ENCODE data around the gene MS4A6E. TPM values are rescaled to one million over a fixed set of nuclear protein-coding genes. Genes with fewer than 3 reads are reported as not detected.
"Not testable (repeated sequence)": the region's sequence is repeated elsewhere in the genome, so short reads cannot be mapped to it uniquely, and the experiment has no call there.

The MS4A6E gene
- total and polyA plus RNA-seq, 9 donors: 1.3 TPM; not detected in 8

DNA sequence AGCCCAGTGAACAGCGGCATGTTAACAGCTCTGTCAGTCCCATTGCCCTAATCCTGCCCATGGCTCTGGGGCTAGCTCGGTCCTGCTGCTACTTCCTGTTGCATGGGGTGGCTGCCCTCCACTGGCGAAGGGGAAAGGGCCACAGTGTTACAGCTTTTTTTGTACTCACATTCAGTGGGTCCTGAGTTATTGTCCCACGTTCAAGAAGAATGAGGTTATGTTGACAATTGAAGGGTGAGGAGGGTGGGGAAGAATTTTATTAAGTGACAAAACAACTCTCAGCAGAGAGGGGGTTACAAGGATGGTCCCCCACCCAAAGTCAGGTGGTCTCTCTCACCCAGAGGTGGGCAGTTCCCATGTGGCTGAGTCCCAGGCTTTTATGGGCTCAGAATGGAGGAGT is 33.6 kb downstream of the MS4A6E start:
- H3K36me3 ChIP-seq: no peaks in the 10 kb centered on the region
- H3K4me1 ChIP-seq (ENCODE audit: insufficient read depth): no peaks in the 10 kb centered on the region
- TF ChIP-seq, protein P1, sequence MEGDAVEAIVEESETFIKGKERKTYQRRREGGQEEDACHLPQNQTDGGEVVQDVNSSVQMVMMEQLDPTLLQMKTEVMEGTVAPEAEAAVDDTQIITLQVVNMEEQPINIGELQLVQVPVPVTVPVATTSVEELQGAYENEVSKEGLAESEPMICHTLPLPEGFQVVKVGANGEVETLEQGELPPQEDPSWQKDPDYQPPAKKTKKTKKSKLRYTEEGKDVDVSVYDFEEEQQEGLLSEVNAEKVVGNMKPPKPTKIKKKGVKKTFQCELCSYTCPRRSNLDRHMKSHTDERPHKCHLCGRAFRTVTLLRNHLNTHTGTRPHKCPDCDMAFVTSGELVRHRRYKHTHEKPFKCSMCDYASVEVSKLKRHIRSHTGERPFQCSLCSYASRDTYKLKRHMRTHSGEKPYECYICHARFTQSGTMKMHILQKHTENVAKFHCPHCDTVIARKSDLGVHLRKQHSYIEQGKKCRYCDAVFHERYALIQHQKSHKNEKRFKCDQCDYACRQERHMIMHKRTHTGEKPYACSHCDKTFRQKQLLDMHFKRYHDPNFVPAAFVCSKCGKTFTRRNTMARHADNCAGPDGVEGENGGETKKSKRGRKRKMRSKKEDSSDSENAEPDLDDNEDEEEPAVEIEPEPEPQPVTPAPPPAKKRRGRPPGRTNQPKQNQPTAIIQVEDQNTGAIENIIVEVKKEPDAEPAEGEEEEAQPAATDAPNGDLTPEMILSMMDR (IDR thresholded peaks at IDR 0.05): no peak
- TF ChIP-seq EP300 (IDR thresholded peaks at IDR 0.05): no peak
- TF ChIP-seq POLR2A (IDR thresholded peaks at IDR 0.05): no peak
- H3K9me3 ChIP-seq: peaks cover 0 to 10% of the 10 kb centered on the region in 2 donors
- no peak for DNase-seq
- WGBS, 3 donors: 65 to 87% (median 87%) methylated on average over 4 of the region's 4 CpGs
- H3K4me3 ChIP-seq: no peak overlapping the region
- H3K27ac ChIP-seq: no peak overlapping the region
- intact Hi-C loops (cut with DNase I): no loop called here
- no peaks in the 10 kb centered on the region for H3K27me3 ChIP-seq

DNA sequence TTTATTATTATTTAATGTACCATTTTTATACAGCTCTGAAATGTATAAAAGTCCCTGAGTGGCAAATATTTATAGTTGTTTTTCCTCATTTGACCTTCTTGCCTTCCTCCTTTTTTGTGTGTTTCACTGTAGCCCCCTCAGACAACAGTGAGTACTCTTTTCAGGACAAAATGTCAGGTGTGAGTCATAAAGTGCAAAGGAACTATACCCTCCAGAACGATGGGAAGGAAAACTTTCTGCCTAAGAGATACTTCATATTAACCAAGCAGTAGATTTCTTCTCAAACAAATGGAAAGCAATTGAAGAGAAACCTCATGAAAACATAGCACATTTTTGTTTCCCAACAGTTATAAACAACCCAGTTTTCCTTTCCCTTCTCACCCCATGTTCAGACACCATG is 35.2 kb downstream of the MS4A6E start:
- intact Hi-C loops (cut with DNase I): no loop called here
- TF ChIP-seq, protein P1 (IDR thresholded peaks at IDR 0.05): no peak
- TF ChIP-seq POLR2A (IDR thresholded peaks at IDR 0.05): no peak
- WGBS, 3 donors: 0 to 27% (median 4%) methylated on average over 1 of the region's 1 CpG

DNA sequence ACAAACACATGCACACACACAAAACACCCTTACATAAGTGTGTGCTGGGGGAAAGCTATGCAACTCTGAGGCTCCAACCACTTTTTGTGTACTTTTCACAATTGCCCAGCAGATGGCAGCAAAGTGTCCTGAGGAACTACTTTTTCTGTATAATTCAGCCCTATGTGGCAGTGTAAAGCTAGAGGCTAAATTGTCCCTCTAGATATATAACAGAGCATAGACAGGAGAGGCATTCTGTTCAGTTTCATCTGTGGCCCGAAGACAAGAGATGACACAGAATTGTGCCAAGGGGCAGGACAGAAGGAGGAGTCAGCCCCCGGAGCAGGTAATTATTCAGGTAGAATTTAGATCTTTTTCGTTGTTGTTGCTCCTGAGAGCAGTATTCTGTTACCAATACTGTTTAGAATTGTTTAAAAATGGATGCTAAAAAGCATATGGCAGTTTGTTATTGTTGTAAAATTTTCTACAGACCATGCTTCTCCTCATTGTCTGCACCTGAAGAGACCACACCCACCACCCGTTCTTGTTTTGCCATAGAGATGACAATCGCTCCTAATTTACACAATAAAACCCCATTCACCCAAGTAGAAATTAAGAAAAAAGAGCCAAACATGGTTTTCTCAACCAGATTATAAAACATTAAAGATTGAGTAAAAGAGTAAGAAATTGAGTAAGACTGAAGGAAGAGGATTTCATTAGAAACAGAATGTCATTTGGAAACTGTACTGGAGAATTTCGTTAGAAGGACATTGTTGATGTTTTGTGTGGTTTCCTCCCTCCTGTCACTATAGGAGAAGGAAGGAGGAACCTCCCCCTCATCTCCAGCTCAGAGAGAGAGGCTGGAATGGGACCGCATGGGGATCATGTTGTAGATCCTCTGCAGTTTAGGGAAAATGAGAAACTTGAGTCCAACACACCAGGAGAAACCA is 36.8 kb downstream of the MS4A6E start:
- Histone ChIP-seq H3K27me3 (no peaks in the 10 kb centered on the region), H3K27ac (no peak overlapping the region), H3K4me3 (no peak overlapping the region), H3K36me3 (no peaks in the 10 kb centered on the region), H3K9me3 (peaks cover 0 to 10% of the 10 kb centered on the region in 2 donors), H3K4me1 (ENCODE audit: insufficient read depth) (no peaks in the 10 kb centered on the region)
- intact Hi-C loops (cut with DNase I): no loop called here
- DNase-seq: peak in 3 of 5 donors; percentile 12 to 31 (median 21)
- 47 to 52% (median 50%) methylated on average over 7 of the region's 7 CpGs for WGBS, 3 donors
- TF ChIP-seq POLR2A (IDR thresholded peaks at IDR 0.05) (no peak), EP300 (IDR thresholded peaks at IDR 0.05) (no peak)
- TF ChIP-seq, protein P1 (IDR thresholded peaks at IDR 0.05): no peak

More for the DNA sequence above, 35.2 kb downstream of the MS4A6E start:
- H3K27me3 ChIP-seq: no peaks in the 10 kb centered on the region
- DNase-seq: no peak
- H3K27ac ChIP-seq: no peak overlapping the region
- H3K36me3 ChIP-seq: no peaks in the 10 kb centered on the region
- H3K4me3 ChIP-seq: no peak overlapping the region
- H3K4me1 ChIP-seq (ENCODE audit: insufficient read depth): no peaks in the 10 kb centered on the region
- peaks cover 0 to 10% of the 10 kb centered on the region in 2 donors for H3K9me3 ChIP-seq

- 87% methylated on average over 15 of the region's 15 CpGs for WGBS, 3 donors
- intact Hi-C loops (cut with DNase I): not testable (repeated sequence)
Observed at GRCh38 chr11:60366262-60366904, 39.3 kb downstream of the MS4A6E start.

GRCh38 chr11:60367009-60367408 is 40.0 kb downstream of the MS4A6E start:
- TF ChIP-seq POLR2A (IDR thresholded peaks at IDR 0.05): no peak
- TF ChIP-seq, protein P1 (IDR thresholded peaks at IDR 0.05): no peak
- TF ChIP-seq EP300 (IDR thresholded peaks at IDR 0.05): no peak
- WGBS, 3 donors: 7 to 37% (median 12%) methylated on average over 2 of the region's 2 CpGs
- Histone ChIP-seq H3K4me1 (ENCODE audit: insufficient read depth) (no peaks in the 10 kb centered on the region), H3K27me3 (no peaks in the 10 kb centered on the region), H3K9me3 (no peaks in the 10 kb centered on the region), H3K4me3 (no peak overlapping the region), H3K27ac (no peak overlapping the region), H3K36me3 (no peaks in the 10 kb centered on the region)
- DNase-seq: no peak
- intact Hi-C loops (cut with DNase I): no loop called here

More at GRCh38 chr11:60366262-60366904, 39.3 kb downstream of the MS4A6E start:
- not testable (repeated sequence) for H3K4me1 ChIP-seq (ENCODE audit: insufficient read depth); H3K36me3 ChIP-seq; DNase-seq; H3K9me3 ChIP-seq; H3K4me3 ChIP-seq; H3K27me3 ChIP-seq; H3K27ac ChIP-seq

Data from ovary (tissue), 9 donors.